Astrocyte (in vitro differentiated cells and primary cell): ENCODE data around the gene UBA3. TPM values are rescaled to one million over a fixed set of nuclear protein-coding genes. Genes with fewer than 3 reads are reported as not detected.
A peak's percentile ranks its signal among the peaks of the same experiment; 100 is the strongest.

Experiments
- DNase-seq: peaks from one replicate; pipeline ENCODE4 v3.0.0-alpha.2; 2010; ENCODE audit warnings: low read depth
- FAIRE-seq: peaks from 2 replicates; lab custom pipeline; 2011; peaks lifted over from hg19 to GRCh38; lab: Jason Lieb, UNC
- H2AFZ ChIP-seq: 2 replicates; pipeline ENCODE4 v1.6.0; 2012; ENCODE audit warnings: low read depth, low read length, inconsistent platforms
- H3K27ac ChIP-seq: 2 replicates; pipeline ENCODE4 v1.5.1; 2011; ENCODE audit warnings: low read depth, low read length, inconsistent platforms
- H3K27me3 ChIP-seq: 2 replicates; pipeline ENCODE4 v1.6.0; 2011; ENCODE audit warnings: low read length, inconsistent platforms; ENCODE audit not compliant: insufficient read depth
- H3K36me3 ChIP-seq: 2 replicates; pipeline ENCODE4 v1.5.1; 2011; ENCODE audit warnings: low read length, inconsistent platforms; ENCODE audit not compliant: insufficient read depth
- H3K4me1 ChIP-seq: 2 replicates; pipeline ENCODE4 v1.5.1; 2011; ENCODE audit warnings: low read length, inconsistent platforms; ENCODE audit not compliant: insufficient read depth
- H3K4me2 ChIP-seq: 2 replicates; pipeline ENCODE4 v1.6.0; 2012; ENCODE audit warnings: low read length, inconsistent platforms
- H3K4me3 ChIP-seq: 2 replicates; pipeline ENCODE4 v1.5.1; 2011; ENCODE audit warnings: low read depth, mild to moderate bottlenecking, low read length, inconsistent platforms; ENCODE audit not compliant: insufficient read depth
- H3K79me2 ChIP-seq: 2 replicates; pipeline ENCODE4 v1.6.0; 2012; ENCODE audit warnings: mild to moderate bottlenecking, low read length, inconsistent platforms; ENCODE audit not compliant: insufficient read depth
- H3K9ac ChIP-seq: 2 replicates; pipeline ENCODE4 v1.6.0; 2012; ENCODE audit warnings: mild to moderate bottlenecking, low read length, inconsistent platforms
- H3K9me3 ChIP-seq: 2 replicates; pipeline ENCODE4 v1.5.1; 2012; ENCODE audit warnings: low read depth, mild to moderate bottlenecking, low read length, inconsistent platforms; ENCODE audit not compliant: insufficient read depth
- H4K20me1 ChIP-seq: 2 replicates; pipeline ENCODE4 v1.6.0; 2012; ENCODE audit warnings: low read length, inconsistent platforms; ENCODE audit not compliant: insufficient read depth
- H3K27ac Mint-ChIP-seq: one replicate; pipeline ENCODE4 v1.8.0; 2021; ENCODE audit warnings: mild to moderate bottlenecking, mixed read lengths; ENCODE audit not compliant: unreplicated experiment
- H3K27me3 Mint-ChIP-seq: one replicate; pipeline ENCODE4 v1.8.0; 2021; ENCODE audit warnings: low read depth, mixed read lengths; ENCODE audit not compliant: unreplicated experiment
- H3K36me3 Mint-ChIP-seq: one replicate; pipeline ENCODE4 v1.8.0; 2021; ENCODE audit warnings: low read depth, mixed read lengths; ENCODE audit not compliant: unreplicated experiment
- H3K4me1 Mint-ChIP-seq: one replicate; pipeline ENCODE4 v1.8.0; 2021; ENCODE audit warnings: low read depth, mixed read lengths; ENCODE audit not compliant: unreplicated experiment
- H3K4me3 Mint-ChIP-seq: one replicate; pipeline ENCODE4 v1.8.0; 2021; ENCODE audit warnings: mild to moderate bottlenecking, moderate library complexity, mixed read lengths; ENCODE audit not compliant: unreplicated experiment
- H3K9me3 Mint-ChIP-seq: one replicate; pipeline ENCODE4 v1.8.0; 2021; ENCODE audit warnings: mild to moderate bottlenecking, mixed read lengths; ENCODE audit not compliant: unreplicated experiment
- EZH2 ChIP-seq: IDR thresholded peaks from 2 replicates; pipeline ENCODE4 v1.6.1; 2012; ENCODE audit warnings: mild to moderate bottlenecking, low read length, inconsistent platforms; ENCODE audit not compliant: insufficient read depth
- total RNA-seq: library from RNA; stranded (reverse); gene quantifications from 2 replicates; pipeline ENCODE4 v1.2.1, GENCODE V29; 2021
- TF ChIP-seq, protein P1 (sequence below): IDR thresholded peaks from 2 replicates; pipeline ENCODE4 v1.5.1; 2011; ENCODE audit warnings: low read depth, mild to moderate bottlenecking, inconsistent platforms, low read length, moderate library complexity; ENCODE audit not compliant: insufficient read depth

Gene UBA3
- total RNA-seq, 1 donor from 2014 or later: 79.2 TPM

DNA sequence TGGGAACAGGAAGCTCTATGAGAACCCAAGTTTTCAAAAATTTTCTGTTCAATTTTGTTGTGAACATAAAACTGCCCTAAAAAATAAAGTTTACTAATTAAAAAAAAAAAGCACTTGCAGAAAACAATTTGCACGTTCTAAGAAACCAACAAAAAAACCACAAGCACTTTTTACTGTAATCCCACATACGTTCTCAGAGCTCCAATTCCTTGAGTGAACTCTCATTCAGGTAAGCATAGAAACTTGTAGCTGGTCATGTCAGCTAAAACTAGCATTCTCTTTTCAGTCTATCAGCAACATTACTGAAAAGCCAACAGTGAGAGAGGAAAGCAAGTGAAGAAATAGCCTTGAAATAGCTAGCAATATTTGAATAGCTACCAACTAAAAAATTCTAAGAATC is 16.5 kb downstream of the UBA3 start:
- no peak for FAIRE-seq
- no peaks in the 10 kb centered on the region for H4K20me1 ChIP-seq
- Mint-ChIP-seq H3K27ac (peak overlapping the region; percentile 42), H3K36me3 (peaks cover 15% of the 10 kb centered on the region), H3K4me1 (peaks cover 17% of the 10 kb centered on the region), H3K27me3 (no peaks in the 10 kb centered on the region), H3K9me3 (no peaks in the 10 kb centered on the region), H3K4me3 (no peak overlapping the region)
- H3K9me3 ChIP-seq: no peaks in the 10 kb centered on the region
- H3K79me2 ChIP-seq: no peaks in the 10 kb centered on the region
- H3K4me2 ChIP-seq: no peak overlapping the region
- no peak overlapping the region for H2AFZ ChIP-seq
- H3K27me3 ChIP-seq: no peaks in the 10 kb centered on the region
- no peak overlapping the region for H3K4me3 ChIP-seq
- H3K36me3 ChIP-seq: peaks cover 43% of the 10 kb centered on the region
- TF ChIP-seq, protein P1, sequence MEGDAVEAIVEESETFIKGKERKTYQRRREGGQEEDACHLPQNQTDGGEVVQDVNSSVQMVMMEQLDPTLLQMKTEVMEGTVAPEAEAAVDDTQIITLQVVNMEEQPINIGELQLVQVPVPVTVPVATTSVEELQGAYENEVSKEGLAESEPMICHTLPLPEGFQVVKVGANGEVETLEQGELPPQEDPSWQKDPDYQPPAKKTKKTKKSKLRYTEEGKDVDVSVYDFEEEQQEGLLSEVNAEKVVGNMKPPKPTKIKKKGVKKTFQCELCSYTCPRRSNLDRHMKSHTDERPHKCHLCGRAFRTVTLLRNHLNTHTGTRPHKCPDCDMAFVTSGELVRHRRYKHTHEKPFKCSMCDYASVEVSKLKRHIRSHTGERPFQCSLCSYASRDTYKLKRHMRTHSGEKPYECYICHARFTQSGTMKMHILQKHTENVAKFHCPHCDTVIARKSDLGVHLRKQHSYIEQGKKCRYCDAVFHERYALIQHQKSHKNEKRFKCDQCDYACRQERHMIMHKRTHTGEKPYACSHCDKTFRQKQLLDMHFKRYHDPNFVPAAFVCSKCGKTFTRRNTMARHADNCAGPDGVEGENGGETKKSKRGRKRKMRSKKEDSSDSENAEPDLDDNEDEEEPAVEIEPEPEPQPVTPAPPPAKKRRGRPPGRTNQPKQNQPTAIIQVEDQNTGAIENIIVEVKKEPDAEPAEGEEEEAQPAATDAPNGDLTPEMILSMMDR: no peak
- TF ChIP-seq EZH2: no peak
- no peak overlapping the region for H3K27ac ChIP-seq
- no peak overlapping the region for H3K9ac ChIP-seq
- H3K4me1 ChIP-seq: no peaks in the 10 kb centered on the region
- no peak for DNase-seq

DNA sequence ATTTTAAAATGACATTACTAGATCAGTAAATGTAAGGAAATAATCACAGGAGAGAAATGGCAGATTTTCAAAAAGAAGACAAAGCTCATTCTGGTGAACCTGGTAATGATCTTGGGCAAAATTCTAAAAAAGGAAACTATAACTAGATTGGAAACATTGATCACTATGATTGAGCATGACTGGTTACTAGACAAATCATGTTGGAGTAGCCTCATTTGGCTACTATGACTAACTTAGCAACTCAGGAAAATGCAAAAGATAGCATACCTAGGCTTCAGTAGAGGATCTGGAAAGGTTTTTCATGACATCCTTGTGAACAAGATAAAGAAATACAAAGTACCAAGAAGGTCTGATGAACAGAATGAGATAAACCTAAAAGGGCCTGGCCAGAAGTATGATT is 20.5 kb downstream of the UBA3 start:
- no peak overlapping the region for H3K4me3 ChIP-seq
- H3K4me1 ChIP-seq: no peaks in the 10 kb centered on the region
- Mint-ChIP-seq H3K4me1 (peaks cover 6% of the 10 kb centered on the region), H3K27ac (no peak overlapping the region), H3K9me3 (no peaks in the 10 kb centered on the region), H3K4me3 (no peak overlapping the region), H3K36me3 (peaks cover 17% of the 10 kb centered on the region), H3K27me3 (no peaks in the 10 kb centered on the region)
- no peaks in the 10 kb centered on the region for H3K9me3 ChIP-seq
- H2AFZ ChIP-seq: no peak overlapping the region
- peaks cover 50% of the 10 kb centered on the region for H3K36me3 ChIP-seq
- no peaks in the 10 kb centered on the region for H4K20me1 ChIP-seq
- no peaks in the 10 kb centered on the region for H3K79me2 ChIP-seq
- DNase-seq (no peak), FAIRE-seq (no peak)
- H3K9ac ChIP-seq: no peak overlapping the region
- H3K4me2 ChIP-seq: no peak overlapping the region
- no peaks in the 10 kb centered on the region for H3K27me3 ChIP-seq
- TF ChIP-seq, protein P1: no peak
- TF ChIP-seq EZH2: no peak
- H3K27ac ChIP-seq: no peak overlapping the region

DNA sequence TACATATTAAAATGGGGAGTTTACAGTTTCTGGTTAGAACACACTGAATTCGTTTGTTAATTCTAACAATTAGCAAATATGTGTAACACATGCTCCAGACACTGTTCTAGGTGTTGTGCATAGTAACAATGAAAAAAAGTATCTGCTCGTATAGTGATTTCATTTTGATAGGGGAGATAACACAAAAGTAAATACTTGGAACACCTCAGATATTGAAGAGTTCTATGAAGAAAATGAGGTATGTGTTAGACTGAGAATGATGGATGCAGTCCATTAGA is 21.3 kb downstream of the UBA3 start:
- H3K4me2 ChIP-seq: no peak overlapping the region
- Mint-ChIP-seq H3K27ac (no peak overlapping the region), H3K4me1 (no peaks in the 10 kb centered on the region), H3K27me3 (no peaks in the 10 kb centered on the region), H3K4me3 (no peak overlapping the region), H3K9me3 (no peaks in the 10 kb centered on the region), H3K36me3 (peaks cover 17% of the 10 kb centered on the region)
- H3K9me3 ChIP-seq: no peaks in the 10 kb centered on the region
- H3K79me2 ChIP-seq: no peaks in the 10 kb centered on the region
- no peak overlapping the region for H3K4me3 ChIP-seq
- no peaks in the 10 kb centered on the region for H3K27me3 ChIP-seq
- H3K27ac ChIP-seq: no peak overlapping the region
- FAIRE-seq (no peak), DNase-seq (no peak)
- no peaks in the 10 kb centered on the region for H3K4me1 ChIP-seq
- no peak overlapping the region for H3K9ac ChIP-seq
- peaks cover 51% of the 10 kb centered on the region for H3K36me3 ChIP-seq
- H4K20me1 ChIP-seq: no peaks in the 10 kb centered on the region
- TF ChIP-seq, protein P1: no peak
- no peak for TF ChIP-seq EZH2
- H2AFZ ChIP-seq: no peak overlapping the region
